DOHH2 (cell line): ENCODE results near the gene ZNF792.

Source experiments
- CTCF ChIP-seq: fragments of 200-600 bp; sonication (generic); IDR thresholded peaks from one replicate; pipeline ENCODE4 v1.5.1; 2014; ENCODE audit warnings: antibody characterized with exemption, mild to moderate bottlenecking, low read depth, low read length; ENCODE audit not compliant: poor library complexity, severe bottlenecking
- EZH2phosphoT487 ChIP-seq: fragments of 200-600 bp; sonication (generic); IDR thresholded peaks from 2 replicates; pipeline ENCODE4 v1.6.1; 2017; ENCODE audit warnings: borderline replicate concordance, mild to moderate bottlenecking, antibody characterized with exemption, low read length, moderate library complexity, mixed read lengths

GRCh38 chr19:34925278-34925855 is 38.7 kb downstream of the ZNF792 start:
- no peak for TF ChIP-seq CTCF
- no peak for TF ChIP-seq EZH2phosphoT487
